ENCODE measurements around the gene REXO1. TPM values are rescaled to one million over a fixed set of nuclear protein-coding genes. Genes with fewer than 3 reads are reported as not detected.

The REXO1 gene
- total and polyA plus RNA-seq, 2 experiments from 2014 or later: 20.2 to 90.1 TPM

GRCh38 chr19:1889907-1890306 is 41.6 kb upstream of the REXO1 start:
- no peak for ATAC-seq
- Mint-ChIP-seq H3K27me3 (ENCODE audit: insufficient read depth, low read depth, poor library complexity) (peaks cover 5% of the 10 kb centered on the region), H3K4me1 (peaks cover 7% of the 10 kb centered on the region; the same call in 2 of the 3 replicates), H3K9me3 (no peaks in the 10 kb centered on the region), H3K4me3 (no peak overlapping the region), H3K36me3 (ENCODE audit: low read depth) (no peaks in the 10 kb centered on the region), H3K27ac (no peak overlapping the region)
- Histone ChIP-seq H4K20me1 (replicated peaks; ENCODE audit: insufficient read depth) (no peaks in the 10 kb centered on the region), H3K9me2 (ENCODE audit: insufficient read depth) (no peaks in the 10 kb centered on the region), H3K4me1 (ENCODE audit: insufficient read depth) (no peaks in the 10 kb centered on the region), H3K4me3 (no peak overlapping the region), H3K27ac (ENCODE audit: low read depth) (no peak overlapping the region), H3K4me2 (no peak overlapping the region), H3K36me3 (ENCODE audit: insufficient read depth) (no peaks in the 10 kb centered on the region), H3K27me3 (ENCODE audit: insufficient read depth) (no peaks in the 10 kb centered on the region), H3F3A (replicated peaks; ENCODE audit: low read depth) (peaks cover 5% of the 10 kb centered on the region), H2AFZ (no peak overlapping the region), H3K79me2 (replicated peaks; ENCODE audit: insufficient read depth) (no peaks in the 10 kb centered on the region)
- no peak for DNase-seq (ENCODE audit: low spot score)
- no peak for TF ChIP-seq REST (IDR thresholded peaks at IDR 0.05; ENCODE audit: unreplicated experiment)
- no peak for TF ChIP-seq STAT1 (IDR thresholded peaks at IDR 0.05; ENCODE audit: unreplicated experiment)
- no peak for TF ChIP-seq ZNF331 (CRISPR knock-in tag; IDR thresholded peaks at IDR 0.05; ENCODE audit: low read depth)
- no peak for TF ChIP-seq EZH2 (IDR thresholded peaks at IDR 0.05; ENCODE audit: low read depth, unreplicated experiment)
- TF ChIP-seq ETS1 (IDR thresholded peaks at IDR 0.05): no peak

GRCh38 chr19:1888385-1888784 is 40.1 kb upstream of the REXO1 start:
- H3K27me3 ChIP-seq (ENCODE audit: insufficient read depth): no peaks in the 10 kb centered on the region
- Mint-ChIP-seq H3K4me3 (no peak overlapping the region), H3K36me3 (ENCODE audit: low read depth) (no peaks in the 10 kb centered on the region; the same call in 2 of the 3 replicates), H3K27ac (no peak overlapping the region), H3K9me3 (no peaks in the 10 kb centered on the region; the same call in 2 of the 3 replicates), H3K4me1 (peaks cover 17% of the 10 kb centered on the region), H3K27me3 (ENCODE audit: insufficient read depth, low read depth, poor library complexity) (peaks cover 10% of the 10 kb centered on the region)
- ATAC-seq: no peak
- H2AFZ ChIP-seq: no peak overlapping the region; the same call in 1 of the 2 replicates
- H4K20me1 ChIP-seq (replicated peaks; ENCODE audit: insufficient read depth): peaks cover 11% of the 10 kb centered on the region
- TF ChIP-seq POLR2AphosphoS5 (IDR thresholded peaks at IDR 0.05; ENCODE audit: low read depth) (no peak), REST (IDR thresholded peaks at IDR 0.05; ENCODE audit: unreplicated experiment) (no peak), JUNB (IDR thresholded peaks at IDR 0.05; ENCODE audit: unreplicated experiment) (no peak), EZH2 (IDR thresholded peaks at IDR 0.05; ENCODE audit: low read depth, unreplicated experiment) (no peak), EZH2phosphoT487 (IDR thresholded peaks at IDR 0.05; ENCODE audit: unreplicated experiment) (no peak), ETS1 (IDR thresholded peaks at IDR 0.05) (no peak), CREB1 (CRISPR knock-in tag; IDR thresholded peaks at IDR 0.05; ENCODE audit: low read depth) (no peak), STAT1 (IDR thresholded peaks at IDR 0.05; ENCODE audit: unreplicated experiment) (no peak), CTCF (conservative IDR thresholded peaks at IDR 0.05; ENCODE audit: low read depth in 2 of 2) (no peak)
- DNase-seq (ENCODE audit: low spot score): no peak
- no peaks in the 10 kb centered on the region for H3K9me2 ChIP-seq (ENCODE audit: insufficient read depth)
- H3K4me3 ChIP-seq: no peak overlapping the region
- no peak overlapping the region for H3K4me2 ChIP-seq
- no peak overlapping the region for H3K27ac ChIP-seq (ENCODE audit: low read depth)
- H3K79me2 ChIP-seq (replicated peaks; ENCODE audit: insufficient read depth): peaks cover 15% of the 10 kb centered on the region
- peaks cover 5% of the 10 kb centered on the region for H3F3A ChIP-seq (replicated peaks; ENCODE audit: low read depth)
- H3K4me1 ChIP-seq (ENCODE audit: insufficient read depth): peaks cover 7% of the 10 kb centered on the region; the same call in 1 of the 2 replicates
- H3K36me3 ChIP-seq (ENCODE audit: insufficient read depth): no peaks in the 10 kb centered on the region
